NCI-H2196 treated with DMSO at 0.1 percent for 48 hours (cell line): ENCODE measurements around the gene OR2D3.
"Not testable (repeated sequence)": the region's sequence is repeated elsewhere in the genome, so short reads cannot be mapped to it uniquely, and the experiment has no call there.

Source experiments
- DNase-seq: peaks from one replicate; lab custom pipeline; 2025; ENCODE audit not compliant: unreplicated experiment; lab: John Stamatoyannopoulos, UW

OR2D3 gene, protein sequence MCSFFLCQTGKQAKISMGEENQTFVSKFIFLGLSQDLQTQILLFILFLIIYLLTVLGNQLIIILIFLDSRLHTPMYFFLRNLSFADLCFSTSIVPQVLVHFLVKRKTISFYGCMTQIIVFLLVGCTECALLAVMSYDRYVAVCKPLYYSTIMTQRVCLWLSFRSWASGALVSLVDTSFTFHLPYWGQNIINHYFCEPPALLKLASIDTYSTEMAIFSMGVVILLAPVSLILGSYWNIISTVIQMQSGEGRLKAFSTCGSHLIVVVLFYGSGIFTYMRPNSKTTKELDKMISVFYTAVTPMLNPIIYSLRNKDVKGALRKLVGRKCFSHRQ

DNA sequence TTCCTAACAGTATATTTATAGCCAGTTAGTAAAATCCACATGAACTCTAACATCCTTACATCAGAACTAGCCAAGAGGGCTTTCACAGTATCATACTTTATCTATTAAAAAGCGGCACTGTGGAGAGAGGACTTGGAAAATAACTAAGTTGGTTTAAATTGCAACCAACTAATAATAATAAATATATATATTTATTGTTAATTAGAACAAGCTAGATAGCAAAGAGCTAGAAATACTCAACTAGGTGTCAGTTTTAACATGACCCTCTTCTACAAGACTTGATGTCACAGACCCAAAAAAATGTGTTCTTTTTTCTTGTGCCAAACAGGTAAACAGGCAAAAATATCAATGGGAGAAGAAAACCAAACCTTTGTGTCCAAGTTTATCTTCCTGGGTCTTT lies at the start of gene OR2D3:
Gene OR2D3 (plus strand): TSS at position 301 of the 400 bp plus-strand sequence. CDS start 0 bp downstream, at position 301.
- DNase-seq = no peak

DNA sequence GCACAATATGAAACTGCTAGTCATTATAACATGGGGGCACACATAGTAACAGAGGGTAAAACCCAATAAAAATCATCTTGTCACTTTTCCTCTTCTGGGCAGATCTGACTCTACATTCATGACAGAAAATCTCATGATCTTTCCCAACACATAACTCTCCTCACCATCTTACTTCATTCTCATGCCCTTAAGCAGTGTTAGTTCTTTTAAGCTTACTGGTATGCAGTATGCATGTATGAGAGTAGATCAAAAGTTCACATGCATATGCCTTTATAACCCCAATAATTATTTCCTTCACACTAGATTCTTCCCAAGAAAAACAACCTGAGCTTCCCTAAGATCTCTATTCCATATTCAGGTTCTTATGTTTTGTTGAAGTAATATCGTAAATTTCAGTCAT lies 49.5 kb upstream of the OR2D3 start:
- no peak for DNase-seq

DNA sequence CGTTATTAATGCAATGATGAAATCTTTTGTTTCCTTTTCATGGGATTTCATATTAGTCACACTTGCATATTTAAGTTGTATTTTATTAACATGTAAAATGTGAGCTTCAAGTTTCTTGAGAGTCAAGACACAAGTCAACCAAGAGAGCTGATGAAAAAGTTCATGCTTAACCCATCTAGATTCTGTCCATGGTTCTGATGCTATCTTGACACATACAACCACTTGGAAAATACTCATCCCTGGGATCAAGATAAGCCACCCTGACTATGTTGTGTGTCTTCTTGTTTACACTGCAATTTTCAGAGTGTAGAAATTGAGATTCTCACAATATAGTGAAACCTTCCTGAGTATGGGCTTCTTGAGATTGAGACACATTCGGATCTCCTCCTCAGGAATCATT lies 45.0 kb upstream of the OR2D3 start:
- no peak for DNase-seq

DNA sequence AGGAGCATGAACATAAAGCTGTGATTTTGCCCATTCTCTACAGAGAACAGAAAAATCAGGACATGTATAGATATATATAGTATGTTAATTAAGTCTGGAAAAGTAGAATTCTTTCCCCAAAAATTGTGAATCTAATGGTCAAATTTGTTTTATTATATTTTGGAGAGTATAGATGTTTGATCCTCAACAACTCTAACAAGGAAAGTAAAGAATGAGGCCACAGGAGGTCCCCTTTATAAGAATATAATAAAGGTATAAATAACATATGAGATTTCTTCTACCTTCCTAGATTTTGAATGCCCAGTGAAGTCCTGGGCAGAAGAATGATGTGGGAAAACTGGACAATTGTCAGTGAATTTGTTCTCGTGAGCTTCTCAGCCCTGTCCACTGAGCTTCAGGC lies 44.5 kb upstream of the OR2D3 start, which contains the start of gene OR10A4:
Gene OR10A4 (plus strand): TSS at position 301 of the 400 bp plus-strand sequence. CDS start 23 bp downstream, at position 324.
- DNase-seq = no peak

DNA sequence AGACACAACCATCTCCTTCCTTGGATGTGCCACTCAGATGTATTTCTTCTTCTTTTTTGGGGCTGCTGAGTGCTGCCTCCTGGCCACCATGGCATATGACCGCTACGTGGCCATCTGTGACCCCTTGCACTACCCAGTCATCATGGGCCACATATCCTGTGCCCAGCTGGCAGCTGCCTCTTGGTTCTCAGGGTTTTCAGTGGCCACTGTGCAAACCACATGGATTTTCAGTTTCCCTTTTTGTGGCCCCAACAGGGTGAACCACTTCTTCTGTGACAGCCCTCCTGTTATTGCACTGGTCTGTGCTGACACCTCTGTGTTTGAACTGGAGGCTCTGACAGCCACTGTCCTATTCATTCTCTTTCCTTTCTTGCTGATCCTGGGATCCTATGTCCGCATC lies 43.9 kb upstream of the OR2D3 start:
- DNase-seq = no peak

DNA sequence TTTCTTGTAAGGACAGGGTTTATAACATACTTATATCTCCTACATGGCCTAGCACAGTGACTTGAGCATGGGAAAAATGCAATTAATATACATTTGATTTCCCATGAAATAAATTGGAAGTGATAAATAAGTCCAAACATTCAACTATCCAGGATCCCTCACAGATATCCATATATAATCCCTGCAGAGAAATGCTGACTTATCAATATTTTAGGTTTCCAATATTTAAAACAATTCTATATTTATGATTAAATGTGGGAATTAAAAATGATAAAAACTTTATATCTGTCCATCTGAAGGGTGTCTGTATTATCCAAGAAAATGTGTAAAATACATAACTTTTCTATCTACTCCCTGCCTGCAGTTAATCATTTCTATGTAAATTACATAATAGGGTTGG lies 38.1 kb upstream of the OR2D3 start:
- no peak for DNase-seq

DNA sequence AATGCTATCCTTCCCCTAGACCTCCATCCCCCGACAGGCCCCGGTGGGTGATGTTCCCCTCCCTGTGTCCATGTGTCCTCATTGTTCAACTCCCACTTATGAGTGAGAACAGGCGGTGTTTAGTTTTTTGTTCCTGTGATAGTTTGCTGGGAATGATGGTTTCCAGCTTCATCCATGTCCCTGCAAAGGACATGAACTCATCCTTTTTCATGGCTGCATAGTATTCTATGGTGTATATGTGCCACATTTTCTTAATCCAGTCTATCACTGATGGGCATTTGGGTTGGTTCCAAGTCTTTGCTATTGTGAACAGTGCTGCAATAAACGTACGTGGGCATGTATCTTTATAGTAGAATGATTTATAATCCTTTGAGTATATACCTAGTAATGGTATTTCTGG lies 33.1 kb upstream of the OR2D3 start:
- not testable (repeated sequence) for DNase-seq

DNA sequence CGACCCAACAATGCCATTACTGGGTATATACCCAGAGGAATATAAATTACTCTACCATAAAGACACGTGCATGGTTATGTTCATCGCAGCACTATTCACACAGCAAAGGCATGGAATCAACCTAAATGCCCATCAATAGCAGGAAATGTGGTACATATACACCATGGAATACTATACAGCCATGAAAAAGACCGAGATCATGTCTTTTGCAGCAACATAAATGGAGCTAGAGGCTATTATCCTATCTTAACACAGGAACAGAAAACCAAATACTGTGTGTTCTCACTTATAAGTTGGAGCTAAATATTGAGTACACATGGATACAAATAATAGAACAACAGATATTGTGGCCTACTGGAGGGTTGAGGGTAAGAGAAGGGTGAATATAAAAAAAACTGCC lies 32.0 kb upstream of the OR2D3 start:
- no peak for DNase-seq

DNA sequence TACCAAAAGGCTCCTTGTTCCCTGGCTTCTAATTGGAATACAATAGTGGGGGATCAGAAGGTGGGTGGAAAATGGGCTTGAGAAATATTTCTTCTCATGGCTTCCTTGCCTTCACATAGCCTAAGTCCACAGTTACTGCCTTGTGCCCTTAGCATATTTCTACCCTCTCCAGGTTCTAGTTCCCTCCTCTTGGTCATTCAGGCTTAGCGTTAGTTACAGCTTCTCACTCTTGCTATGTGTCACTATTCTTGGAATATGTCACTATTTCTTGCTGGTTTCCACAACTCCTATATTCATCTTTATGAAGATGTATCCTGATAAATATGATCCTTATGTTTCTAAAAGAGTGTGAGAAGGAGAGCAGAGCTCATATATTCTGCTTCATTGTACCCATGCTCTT lies 31.0 kb upstream of the OR2D3 start:
- DNase-seq = no peak

DNA sequence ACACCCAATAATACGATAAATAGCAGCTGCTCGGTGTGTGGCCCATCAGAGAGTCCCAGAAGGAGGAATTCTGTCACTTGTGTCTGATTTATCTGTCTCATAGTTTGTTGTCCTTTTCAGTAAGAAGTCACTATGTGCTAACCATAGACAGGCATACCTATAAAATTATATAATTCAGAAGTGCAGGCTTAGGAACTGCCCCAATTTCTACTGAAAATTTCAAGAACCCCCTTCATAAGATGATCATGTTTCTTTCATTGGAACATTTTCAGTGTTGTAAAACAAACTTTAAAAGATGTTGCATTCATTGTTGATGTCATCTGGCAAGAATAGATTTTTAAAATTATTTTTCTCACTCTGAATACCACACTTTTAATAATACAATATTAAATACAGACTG lies 28.4 kb upstream of the OR2D3 start, which contains the start of gene OR2D2:
Gene OR2D2 (minus strand): TSS at position 101 of the 400 bp plus-strand sequence. CDS start 0 bp downstream, at position 101.
- no peak for DNase-seq

DNA sequence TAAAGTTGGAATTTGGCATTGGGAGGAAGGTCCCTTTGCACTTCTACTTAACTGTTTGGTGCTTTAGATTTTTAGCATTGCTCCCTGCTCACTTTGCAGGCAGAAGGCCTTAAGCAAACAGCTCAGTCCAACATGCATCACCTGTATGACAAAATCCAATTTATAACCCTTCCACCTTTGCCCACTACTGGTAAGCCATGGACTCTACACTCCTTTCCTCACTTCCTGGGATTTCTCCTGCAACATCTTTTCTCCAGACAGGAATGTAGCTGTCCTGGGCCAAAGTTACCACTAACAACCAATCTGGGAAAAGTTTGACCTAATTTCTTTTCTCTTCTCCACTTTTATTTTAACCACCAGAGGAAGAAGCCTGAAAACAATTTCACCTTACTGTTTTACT lies 26.7 kb upstream of the OR2D3 start:
- no peak for DNase-seq

DNA sequence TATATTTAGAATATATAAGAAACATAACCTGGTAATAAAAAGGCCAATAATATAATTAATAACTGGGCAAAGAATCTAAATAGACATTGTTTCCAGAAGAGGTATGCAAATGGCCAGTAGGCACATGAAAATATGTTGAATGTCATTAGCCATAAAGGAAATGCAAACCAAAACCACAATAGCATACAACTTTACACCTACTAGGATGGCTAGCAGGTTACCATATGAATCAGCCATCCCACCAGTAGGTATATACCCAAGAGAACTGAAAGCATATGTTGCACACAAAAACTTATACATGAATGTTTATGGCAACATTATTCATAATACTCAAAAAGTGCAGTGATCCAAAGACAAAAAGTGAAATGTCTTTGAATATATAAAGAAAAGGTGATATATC lies 25.8 kb upstream of the OR2D3 start:
- no peak for DNase-seq

DNA sequence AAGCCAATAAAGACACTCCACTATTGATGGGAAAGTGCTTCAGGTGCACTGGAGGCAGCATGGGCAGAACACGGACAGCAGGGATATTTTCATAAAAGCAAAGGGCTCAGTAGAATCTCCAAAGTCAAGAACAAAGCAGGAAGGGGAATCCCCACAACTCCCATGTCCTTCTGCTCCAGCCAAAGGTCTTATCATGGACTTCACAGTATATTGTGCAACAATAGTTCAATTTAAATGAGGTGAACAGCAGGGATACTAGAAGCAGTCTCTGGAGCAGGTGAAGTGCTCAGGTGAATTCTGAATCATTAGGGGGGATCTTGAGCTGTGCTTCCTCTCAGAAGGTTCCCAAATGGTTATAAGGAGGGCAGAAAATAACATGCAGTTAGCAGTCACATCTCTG lies 21.9 kb upstream of the OR2D3 start:
- no peak for DNase-seq

DNA sequence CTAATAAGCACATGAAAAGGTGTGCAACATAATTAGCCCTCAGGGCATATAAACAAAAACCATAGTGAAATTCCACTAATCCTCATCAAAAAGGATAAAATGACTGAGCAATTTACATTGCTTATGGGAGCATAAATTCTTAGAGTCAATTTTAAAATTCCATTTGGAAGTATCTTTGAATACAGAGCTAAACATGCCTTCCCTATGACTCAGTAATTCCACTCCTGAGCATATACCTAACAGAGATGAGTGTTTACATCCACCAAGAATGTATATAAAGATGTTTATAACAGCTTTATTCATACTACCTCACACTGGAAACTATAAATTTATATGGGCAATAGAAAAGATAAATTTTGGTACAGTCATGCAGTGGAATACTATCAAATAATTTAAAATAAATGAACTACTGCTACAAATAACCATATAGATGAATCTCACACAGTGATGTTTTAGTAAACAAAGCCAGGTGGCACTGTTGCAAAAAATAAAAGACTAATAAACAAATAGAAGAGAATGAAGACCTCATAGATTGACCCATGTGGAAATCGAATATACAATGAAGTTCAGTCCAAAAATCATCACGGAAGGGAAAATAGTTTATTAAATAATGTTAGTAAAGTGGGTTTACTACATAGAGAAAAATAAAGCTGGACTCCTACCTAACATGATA lies 20.3 kb upstream of the OR2D3 start:
- no peak for DNase-seq

DNA sequence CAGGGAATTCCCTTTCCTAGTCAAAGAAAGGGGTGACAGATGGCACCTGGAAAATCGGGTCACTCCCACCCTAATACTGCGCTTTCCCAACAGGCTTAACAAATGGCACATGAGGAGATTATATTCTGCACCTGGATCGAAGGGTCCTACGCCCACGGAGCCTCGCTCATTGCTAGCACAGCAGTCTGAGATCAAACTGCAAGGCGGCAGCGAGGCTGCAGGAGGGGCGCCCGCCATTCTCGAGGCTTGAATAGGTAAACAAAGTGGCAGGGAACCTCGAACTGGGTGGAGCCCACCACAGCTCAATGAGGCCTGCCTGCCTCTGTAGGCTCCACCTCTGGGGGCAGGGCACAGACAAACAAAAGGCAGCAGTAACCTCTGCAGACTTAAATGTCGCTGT lies 16.0 kb upstream of the OR2D3 start:
- DNase-seq = not testable (repeated sequence)

DNA sequence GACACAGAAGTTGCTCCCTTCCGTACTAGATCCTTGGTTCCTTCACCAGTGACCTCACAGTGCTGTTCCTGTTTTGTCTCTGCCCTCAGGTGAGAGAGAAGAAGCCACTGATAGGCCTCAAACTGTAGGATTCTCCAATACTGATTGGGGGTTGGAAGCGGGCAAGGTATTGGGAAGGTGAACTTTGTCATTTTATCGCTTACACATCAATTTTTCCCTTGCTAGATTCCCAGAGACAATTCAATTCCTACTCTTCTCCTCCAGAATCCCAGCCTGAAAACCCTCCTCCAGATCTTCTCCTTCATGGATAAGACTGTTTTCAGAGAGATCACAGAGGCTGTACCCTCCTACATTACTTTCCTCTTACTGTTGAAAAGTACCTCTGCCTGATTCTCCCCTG lies 9.4 kb upstream of the OR2D3 start:
- no peak for DNase-seq

DNA sequence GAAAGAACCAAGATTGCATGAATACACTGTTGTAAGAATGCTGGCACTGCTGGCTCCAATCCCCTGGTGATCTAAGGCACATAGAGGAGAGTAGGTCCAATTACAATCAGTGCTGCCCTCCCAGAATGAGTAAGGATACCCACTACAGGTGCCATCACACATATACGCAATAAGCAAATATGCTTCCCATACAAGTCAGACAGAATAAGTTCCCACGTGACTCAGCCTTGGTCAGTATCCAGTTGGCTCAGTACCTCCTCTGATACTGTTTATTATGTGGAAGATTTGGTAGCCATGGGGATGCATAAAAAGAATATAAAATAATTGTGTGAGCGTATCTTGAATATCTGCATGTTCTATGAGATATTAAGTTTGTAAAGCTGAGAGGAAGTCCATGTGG lies 8.9 kb upstream of the OR2D3 start:
- no peak for DNase-seq

DNA sequence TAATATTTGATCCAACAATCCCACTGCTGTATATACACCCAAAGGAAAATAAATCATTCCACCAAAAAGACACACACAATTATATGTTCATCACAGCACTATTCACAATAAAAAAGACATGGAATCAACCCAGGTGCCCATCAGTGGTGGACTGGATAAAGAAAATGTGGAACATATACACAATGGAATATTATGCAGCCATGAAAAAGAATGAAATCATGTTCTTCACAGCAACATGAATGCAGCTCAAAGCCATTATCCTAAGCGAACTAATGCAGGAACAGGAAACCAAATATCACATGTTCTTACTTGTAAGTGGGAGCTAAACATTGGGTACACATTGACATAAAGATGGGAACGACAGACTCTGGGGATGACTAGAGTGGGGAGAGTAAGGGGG lies 1.1 kb upstream of the OR2D3 start:
- no peak for DNase-seq

DNA sequence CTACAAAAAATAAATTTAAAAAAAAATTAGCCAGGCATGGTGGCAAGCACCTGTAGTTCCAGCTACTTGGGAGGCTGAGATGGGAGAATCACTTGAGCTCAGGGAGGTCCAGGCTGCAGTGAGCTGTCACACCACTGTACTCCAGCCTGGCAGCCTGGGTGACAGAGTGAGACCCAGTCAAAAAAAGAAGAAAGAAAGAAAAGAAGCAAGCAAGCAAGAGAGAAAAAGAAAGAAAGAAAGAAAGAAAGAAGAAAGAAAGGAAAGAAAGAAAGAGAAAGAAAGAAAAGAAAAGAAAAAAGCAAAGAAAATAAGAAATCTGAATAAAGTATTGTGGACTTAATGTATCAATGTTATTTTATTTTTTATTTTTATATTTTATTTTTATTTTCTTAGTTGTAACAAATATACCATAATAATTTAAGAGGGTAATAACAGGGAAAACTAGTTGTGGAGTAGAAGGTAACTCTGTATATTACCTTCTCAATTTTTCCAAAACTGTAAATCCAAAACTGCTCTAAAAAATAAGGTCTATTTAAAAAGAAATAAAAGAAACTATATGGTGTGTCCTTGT lies 4.3 kb downstream of the OR2D3 start:
- DNase-seq = no peak

DNA sequence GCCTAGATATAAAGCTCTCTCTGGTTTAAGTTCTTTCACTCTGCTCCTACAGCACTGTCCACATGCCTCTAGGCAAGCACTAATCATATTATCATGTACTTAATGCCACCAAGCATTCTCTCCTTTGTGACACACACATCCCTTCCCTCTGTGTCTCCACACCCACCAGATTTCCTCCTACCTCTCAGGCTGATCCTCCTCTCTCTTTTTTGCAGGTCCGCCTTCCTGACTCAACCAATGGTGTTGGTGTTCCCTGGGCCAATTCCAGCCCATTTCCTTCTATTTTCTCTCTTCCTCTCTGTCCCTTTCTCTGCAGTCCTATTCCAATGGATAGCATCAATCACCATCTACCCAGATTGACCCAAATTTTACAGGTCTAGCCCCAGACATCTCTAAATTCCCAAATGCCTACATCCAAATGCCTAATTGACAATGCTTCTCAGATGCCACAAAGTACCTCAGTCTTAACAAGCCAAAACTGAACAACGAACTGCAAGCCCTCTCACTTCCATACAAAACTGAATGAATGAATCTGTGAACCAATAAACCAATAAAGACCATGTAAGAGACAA lies 4.9 kb downstream of the OR2D3 start:
- DNase-seq = no peak

DNA sequence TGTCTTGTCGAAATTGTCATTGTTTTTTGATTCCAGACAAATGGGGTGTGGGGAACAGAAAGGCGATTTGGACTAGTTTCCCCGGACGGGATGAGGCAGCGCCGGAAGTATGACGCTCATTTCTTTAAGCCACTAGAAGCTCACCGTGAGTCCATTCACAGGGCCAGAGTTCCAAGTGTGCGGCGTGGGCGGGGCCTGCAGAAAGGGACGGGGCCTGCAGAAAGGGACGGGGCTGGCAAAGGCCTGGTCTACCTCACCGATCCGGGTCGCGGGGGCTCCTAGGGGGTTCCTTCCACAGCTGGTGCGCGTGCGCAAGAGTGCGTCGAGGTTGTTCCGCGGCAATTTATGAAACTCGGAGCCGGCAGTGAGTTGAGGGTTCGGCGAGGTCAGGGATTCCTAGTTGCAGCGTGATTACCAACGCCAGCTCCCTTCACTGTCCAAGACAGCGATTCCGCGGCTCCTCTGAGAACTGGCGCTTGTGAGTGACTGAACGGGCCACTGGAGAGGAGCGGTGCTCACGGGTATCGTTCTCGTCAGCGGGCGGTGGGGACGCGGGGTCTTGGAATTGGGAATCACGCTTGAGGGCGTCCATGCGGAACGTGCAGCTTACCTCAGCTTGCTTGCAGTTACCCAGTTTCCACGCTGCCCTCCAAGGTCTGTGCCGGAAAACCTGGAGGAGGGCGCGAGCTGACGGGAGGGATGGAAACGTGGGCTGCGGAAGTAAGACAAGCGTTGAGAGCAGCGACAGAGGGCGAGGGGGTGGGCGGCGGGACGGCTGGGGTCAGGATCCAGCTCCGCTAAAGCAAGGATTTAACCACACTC lies 5.6 kb downstream of the OR2D3 start, which contains the start of gene ZNF215:
Gene ZNF215 (plus strand): TSS at position 219 of the 822 bp plus-strand sequence. CDS start 5,847 bp downstream, outside the sequence.
- peak; percentile 63 for DNase-seq
